Fibroblast of skin of left biceps (primary cell): ENCODE results near the gene CLASP1.
"Not testable (repeated sequence)": the region's sequence is repeated elsewhere in the genome, so short reads cannot be mapped to it uniquely, and the experiment has no call there.

Source experiments
- DNase-seq, 2 experiments: peaks; one replicate each; pipeline ENCODE4 v3.0.0-alpha.2; 2013; ENCODE audit warnings: low read depth in 2 of 2

The CLASP1 gene

DNA sequence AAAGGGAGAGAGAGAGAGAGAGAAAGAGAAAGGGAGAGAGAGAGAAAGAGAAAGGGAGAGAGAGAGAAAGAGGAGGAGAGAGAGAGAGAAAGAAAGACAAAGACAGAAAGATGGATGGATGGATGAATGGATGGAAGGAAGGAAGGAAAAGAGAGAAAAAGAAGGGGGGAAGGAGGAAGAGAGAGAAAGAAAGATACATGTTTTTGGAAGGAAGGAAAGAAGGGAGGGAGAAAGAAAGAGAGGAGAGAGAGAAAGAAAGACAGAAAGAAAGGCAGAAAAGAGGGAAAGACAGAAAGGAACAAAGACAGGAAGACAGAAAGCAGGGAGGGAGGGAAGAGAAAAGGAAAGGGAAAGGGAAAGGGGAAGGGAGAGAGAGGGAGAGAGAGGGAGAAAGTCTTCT is 67.0 kb downstream of the CLASP1 start:
- DNase-seq, result no peak

DNA sequence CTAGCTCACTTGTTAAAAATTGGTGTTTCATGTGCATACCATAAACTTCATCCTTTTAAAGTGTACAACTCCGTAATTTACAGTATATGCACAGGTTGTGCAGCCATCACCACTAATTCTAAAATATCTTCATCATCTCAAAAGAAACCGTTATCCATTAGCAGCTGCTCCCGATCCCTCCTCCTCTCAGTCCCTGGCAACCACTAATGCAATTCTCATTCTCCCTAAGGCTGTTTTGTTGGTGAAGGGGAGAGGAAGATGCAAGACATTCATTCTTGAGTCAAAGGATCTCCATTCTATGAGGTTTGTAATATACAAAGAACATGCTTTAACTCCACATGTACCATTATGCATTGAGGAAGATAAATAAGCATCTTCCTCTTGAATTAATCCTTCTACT is 70.0 kb downstream of the CLASP1 start:
- no peak for DNase-seq

- no peak for DNase-seq
Measured at GRCh38 chr2:121577381-121577780, 71.9 kb downstream of the CLASP1 start.

DNA sequence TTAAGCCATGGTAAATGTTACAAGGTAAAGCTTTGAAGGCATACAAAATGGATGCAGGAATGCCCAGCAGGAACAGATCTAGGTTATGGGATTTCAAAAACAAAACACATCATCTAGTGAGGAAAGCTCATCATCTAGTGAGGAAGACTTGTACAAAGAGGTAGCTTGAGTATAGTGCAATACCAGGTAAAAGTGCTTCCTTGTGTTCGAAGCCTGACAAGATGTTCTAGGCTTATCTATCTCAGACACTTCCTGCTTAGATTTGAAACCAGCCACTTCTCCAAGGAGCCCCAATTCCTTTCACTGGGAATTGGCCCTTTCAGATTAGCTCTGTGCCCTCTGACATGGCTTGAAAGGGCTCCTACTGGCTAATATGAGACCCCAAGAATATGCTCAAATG is 73.0 kb downstream of the CLASP1 start:
- DNase-seq, result no peak

- no peak for DNase-seq
Measured at GRCh38 chr2:121575800-121576199, 73.5 kb downstream of the CLASP1 start.

DNA sequence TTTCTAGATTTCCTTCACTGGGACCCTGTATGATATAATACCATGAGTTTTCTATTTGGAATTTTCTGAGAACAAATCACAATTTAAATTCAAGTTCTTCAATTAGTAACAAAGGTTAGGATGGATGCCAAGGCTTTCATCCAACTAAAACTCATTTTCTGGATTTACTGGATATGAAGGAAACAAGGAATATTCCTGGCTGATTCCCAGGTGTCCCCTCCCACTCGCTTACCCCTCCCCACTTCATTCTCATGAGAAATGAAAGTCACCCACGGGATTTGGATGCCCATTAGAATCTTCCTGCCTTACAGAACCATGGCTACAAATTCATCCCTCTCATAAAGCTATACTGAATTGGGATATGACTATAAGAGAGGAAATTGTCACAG is 78.6 kb downstream of the CLASP1 start:
- no peak for DNase-seq

- no peak for DNase-seq
Measured at GRCh38 chr2:121570036-121570666, 79.1 kb downstream of the CLASP1 start.

DNA sequence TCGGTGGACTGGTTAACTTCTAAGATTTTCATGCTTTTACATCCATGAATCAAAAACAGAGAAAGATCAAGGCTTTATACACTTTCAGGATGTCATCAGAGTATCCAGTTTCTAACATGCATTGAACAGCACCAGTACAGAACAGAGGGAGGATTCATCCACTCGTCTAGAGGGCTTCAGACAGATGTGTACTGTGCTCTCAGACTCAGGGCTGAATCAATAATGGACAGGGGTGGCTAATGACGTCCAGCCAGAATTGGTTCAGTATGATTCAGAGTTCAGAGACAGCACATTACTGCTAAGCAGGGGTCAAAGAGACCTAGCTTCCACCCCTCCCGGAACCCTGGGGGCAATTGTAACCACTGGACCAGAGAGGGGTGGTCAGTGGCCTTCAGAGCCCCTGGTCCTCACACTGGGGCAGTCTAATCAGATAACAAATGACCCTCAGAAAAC is 81.3 kb downstream of the CLASP1 start:
- no peak for DNase-seq

DNA sequence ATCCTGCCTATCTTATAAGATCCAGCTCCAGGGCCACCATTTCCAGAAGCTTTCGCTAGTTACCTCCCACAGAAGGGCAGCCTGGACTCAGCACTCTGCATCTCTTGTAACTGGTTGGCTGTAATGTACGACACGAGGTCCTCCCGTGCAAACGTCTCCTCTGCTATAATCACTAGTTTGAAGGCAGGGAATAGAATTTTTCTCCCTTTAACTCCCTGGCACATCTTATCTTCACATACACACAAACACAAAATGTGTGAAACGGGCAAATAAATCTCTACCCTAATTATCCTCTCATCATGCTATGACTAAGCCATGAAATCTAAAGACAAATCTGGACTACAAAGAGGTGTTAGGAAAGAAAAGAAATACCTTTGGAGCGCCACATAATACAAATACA is 81.8 kb downstream of the CLASP1 start:
- no peak for DNase-seq

GRCh38 chr2:121565389-121566250 is 83.6 kb downstream of the CLASP1 start:
- no peak for DNase-seq

DNA sequence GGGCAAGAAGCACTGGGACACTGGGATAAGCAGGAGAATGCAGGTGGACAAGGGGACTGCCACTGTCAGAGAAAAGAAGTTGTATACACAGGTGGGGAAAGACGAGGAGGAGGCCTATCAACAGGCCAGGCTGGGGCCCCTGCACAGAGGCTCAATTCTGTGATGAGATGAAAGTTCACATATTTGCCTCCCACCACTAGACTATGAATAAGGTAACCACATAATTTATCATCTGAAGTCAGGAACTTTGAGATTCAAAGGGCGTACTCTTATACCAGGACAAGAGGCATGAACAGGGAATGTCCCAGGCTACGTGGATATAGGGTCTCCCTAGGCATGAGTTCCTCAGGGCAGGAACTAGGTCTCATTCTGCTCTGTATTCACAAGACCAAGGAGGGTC is 84.4 kb downstream of the CLASP1 start:
- DNase-seq, result no peak

DNA sequence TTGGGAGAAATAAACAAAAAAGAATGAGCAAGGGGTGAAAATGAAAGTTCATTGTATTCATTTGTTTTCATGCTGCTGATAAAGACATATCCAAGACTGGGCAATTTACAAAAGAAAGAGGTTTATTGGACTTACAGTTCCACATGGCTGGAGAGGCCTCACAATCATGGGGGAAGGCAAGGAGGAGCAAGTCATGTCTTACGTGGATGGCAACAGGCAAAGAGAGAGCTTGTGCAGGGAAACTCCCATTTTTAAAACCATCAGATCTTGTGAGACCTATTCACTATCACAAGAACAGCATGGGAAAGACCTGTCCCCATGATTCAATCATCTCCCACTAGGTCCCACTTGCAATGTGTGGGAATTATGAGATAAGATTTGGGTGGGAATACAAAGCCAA is 85.5 kb downstream of the CLASP1 start:
- not testable (repeated sequence) for DNase-seq

- DNase-seq, result no peak
Measured at GRCh38 chr2:121562269-121563176, 86.7 kb downstream of the CLASP1 start.

DNA sequence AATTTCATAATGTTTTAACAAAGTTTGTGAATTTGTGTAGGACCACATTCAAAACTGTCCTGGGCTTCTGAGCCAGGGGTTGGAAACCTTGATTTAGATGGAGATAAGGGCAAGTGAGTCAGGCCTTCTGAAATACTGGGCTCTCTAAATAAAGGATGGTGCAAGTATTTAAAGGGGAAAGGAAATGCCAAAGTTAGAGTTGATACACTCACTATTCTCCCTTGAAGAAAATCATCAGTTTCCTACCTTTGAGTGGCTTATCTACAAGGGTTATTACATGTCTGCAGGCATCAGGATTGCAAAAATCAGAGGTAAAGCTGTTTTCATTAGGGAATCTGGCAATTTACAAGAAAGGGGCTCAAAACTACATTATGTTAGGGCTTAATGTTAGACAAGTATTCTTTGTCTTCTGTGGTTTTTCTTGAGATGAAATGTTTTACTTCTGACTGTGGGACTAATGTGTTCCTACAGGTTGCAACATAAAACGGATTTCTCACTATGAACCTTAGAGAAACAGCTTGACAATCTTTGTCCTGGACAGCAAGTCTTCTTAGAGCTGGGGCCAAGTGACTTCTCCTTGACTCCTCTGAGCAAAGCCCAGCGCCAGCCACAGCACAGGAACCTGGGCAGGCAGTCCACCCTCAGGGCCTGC is 87.5 kb downstream of the CLASP1 start:
- DNase-seq, result peak in 1 of 2 experiments; percentile 14

DNA sequence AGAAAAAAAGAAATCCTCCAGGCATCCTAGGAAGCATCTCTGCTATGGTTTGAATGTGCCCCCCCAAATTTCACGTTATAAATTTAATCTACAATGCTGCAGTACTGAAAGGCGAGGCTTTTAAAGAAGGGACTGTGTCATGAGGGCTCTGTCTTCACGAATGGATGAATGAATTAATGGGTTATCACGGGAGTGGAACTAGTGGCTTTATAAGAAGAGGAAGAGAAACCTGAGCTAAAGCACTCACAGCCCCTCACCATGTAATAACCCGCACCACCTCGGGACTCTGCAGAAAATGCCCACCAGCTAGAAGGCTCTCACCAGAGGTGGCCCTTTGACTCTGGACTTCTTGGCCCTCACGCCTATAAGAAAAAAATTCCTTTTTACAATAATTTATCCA is 90.9 kb downstream of the CLASP1 start:
- no peak for DNase-seq

DNA sequence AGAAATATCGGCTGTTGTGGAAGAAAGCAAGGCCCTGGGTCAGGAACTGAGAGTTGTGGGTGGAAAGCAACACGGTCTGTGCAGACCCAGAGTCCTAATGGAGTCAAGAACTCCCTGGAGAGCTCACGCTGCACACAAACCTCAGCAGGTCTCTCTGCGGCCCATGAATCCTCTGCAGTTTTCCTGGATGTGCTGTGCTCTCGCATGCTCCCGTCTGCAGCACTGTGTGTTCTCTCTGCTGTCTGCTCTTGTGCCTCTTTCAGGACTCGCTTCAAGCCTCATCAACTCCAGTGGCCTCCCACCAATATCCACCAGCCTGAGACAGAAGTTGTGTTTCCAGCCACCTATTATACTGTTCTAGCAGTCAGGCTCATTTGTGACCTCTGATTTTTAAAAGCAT is 94.3 kb downstream of the CLASP1 start:
- DNase-seq, result no peak

DNA sequence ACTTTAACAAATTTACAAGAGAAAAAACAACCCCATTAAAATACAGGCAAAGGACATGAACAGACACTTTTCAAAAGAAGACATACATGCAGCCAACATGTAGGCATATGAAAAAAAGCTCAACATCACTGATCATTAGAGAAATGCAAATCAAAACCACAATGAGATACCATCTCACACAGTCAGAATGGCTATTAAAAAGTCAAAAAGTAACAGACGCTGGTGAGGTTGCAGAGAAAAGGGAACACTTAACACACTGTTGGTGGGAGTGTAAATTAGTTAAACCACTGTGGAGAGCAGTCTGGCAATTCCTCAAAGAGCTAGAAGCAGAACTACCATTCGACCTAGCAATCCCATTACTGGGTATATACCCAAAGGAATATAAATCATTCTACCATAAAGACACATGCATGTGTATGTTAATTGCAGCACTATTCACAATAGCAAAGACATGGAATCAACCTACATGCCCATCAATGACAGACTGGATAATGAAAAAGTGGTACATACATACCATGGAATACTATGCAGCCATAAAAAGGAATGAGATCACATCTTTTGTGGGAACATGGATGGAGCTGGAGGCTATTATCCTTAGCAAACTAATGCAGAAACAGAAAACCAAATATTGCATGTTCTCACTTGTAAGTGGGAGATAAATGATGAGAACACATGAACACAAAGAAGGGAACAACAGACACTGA is 96.6 kb downstream of the CLASP1 start:
- DNase-seq, result not testable (repeated sequence)

GRCh38 chr2:121550669-121551068 is 98.6 kb downstream of the CLASP1 start:
- no peak for DNase-seq

DNA sequence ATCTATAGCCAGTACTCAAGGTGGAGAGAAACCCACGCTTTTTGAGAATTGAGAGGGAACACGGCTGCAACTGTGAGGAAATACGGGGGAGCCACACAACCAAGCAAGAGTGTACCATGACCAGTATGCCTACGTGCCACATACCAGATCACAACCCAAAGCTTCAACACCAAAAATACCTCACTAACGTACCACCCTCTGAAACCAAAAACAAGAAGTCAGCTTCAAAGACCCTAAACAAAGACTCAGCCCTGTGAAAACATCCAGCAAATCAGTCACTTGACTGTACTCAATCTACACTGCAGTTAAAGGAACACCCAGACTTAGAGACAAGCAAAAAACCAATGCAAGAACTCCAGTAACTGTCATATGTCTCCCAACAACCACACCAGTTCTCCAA is 101.6 kb downstream of the CLASP1 start:
- no peak for DNase-seq

DNA sequence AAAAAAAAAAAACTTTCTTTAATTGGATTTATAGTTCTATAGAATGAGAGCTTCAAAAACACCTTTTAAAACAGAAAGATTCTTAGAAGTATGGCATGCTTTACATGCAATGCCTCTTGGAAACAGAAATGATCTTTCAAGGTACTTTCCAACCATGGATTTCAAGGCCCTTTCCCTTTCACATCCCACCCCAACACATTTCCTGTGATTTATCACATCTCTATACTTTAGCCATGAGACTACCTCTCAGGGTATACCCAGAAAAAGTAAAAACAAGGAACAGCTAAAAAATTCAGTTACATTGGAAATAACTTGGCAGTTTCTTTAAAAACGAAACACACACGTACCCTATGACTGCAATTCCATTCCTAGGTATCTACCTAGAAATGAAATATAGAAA is 103.3 kb downstream of the CLASP1 start:
- DNase-seq, result no peak

GRCh38 chr2:121545257-121545656 is 104.0 kb downstream of the CLASP1 start:
- no peak for DNase-seq
